Measurements from ENCODE around the gene TRIM32.

DNA sequence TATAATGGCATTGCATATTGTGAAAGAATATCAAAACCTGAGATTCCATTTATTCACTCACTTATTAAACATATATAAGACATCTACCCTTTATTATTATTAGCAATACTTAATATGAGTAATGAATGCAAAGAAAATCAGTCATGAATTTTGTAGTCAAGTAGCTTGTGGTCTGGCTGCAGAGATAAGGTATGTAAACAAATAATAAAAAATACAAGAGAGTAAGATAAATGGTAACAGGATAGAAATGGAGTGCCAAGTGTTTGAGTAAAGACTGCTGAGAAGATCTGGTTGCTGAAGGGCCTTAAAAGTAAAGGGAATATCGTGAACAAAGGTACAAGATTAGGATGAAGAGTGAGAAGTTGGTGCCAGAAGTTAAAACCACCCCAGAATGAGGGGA, 18.4 kb downstream of the TRIM32 start:
- TF ChIP-seq, protein P1, sequence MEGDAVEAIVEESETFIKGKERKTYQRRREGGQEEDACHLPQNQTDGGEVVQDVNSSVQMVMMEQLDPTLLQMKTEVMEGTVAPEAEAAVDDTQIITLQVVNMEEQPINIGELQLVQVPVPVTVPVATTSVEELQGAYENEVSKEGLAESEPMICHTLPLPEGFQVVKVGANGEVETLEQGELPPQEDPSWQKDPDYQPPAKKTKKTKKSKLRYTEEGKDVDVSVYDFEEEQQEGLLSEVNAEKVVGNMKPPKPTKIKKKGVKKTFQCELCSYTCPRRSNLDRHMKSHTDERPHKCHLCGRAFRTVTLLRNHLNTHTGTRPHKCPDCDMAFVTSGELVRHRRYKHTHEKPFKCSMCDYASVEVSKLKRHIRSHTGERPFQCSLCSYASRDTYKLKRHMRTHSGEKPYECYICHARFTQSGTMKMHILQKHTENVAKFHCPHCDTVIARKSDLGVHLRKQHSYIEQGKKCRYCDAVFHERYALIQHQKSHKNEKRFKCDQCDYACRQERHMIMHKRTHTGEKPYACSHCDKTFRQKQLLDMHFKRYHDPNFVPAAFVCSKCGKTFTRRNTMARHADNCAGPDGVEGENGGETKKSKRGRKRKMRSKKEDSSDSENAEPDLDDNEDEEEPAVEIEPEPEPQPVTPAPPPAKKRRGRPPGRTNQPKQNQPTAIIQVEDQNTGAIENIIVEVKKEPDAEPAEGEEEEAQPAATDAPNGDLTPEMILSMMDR (IDR thresholded peaks at IDR 0.05): no peak
- no peak for TF ChIP-seq POLR2A (IDR thresholded peaks at IDR 0.05)

Measured in thyroid gland (tissue), 4 donors.